GM12892 (cell line): ENCODE measurements around the gene PEX11G.

Experiments used
- DNase-seq: peaks from one replicate; pipeline ENCODE4 v3.0.0; 2011; ENCODE audit not compliant: insufficient read length
- FAIRE-seq: peaks from 2 replicates; lab custom pipeline; 2011; peaks lifted over from hg19 to GRCh38; lab: Jason Lieb, UNC
- POLR2A ChIP-seq: IDR thresholded peaks from 2 replicates; pipeline ENCODE4 v1.6.1; 2011; ENCODE audit warnings: low read depth, low read length, control low read depth
- POLR2AphosphoS5 ChIP-seq: IDR thresholded peaks from 2 replicates; pipeline ENCODE4 v1.6.1; 2011; ENCODE audit warnings: low read depth, low read length, control low read depth
- TAF1 ChIP-seq: IDR thresholded peaks from 2 replicates; pipeline ENCODE4 v1.6.1; 2011; ENCODE audit warnings: low read depth, mild to moderate bottlenecking, control low read depth, low read length, borderline replicate concordance

Gene PEX11G

GRCh38 chr19:7528192-7528519, 39.3 kb upstream of the PEX11G start:
- TF ChIP-seq POLR2AphosphoS5 (no peak), POLR2A (no peak), TAF1 (no peak)
- FAIRE-seq, result no peak
- DNase-seq, result peak; percentile 4

GRCh38 chr19:7527516-7528191, 38.8 kb upstream of the PEX11G start:
- FAIRE-seq (no peak), DNase-seq (no peak)

GRCh38 chr19:7526059-7526929, 37.5 kb upstream of the PEX11G start:
- DNase-seq, result no peak
- TF ChIP-seq TAF1, result no peak
- no peak for TF ChIP-seq POLR2A
- no peak for TF ChIP-seq POLR2AphosphoS5
- FAIRE-seq, result no peak

More at GRCh38 chr19:7527516-7528191, 38.8 kb upstream of the PEX11G start:
- TF ChIP-seq POLR2AphosphoS5 (no peak), TAF1 (no peak), POLR2A (no peak)

GRCh38 chr19:7524992-7525739, 36.3 kb upstream of the PEX11G start:
- DNase-seq, result no peak
- TF ChIP-seq POLR2AphosphoS5, result no peak
- TF ChIP-seq POLR2A, result no peak
- no peak for TF ChIP-seq TAF1
- no peak for FAIRE-seq

- DNase-seq (no peak), FAIRE-seq (no peak)
- TF ChIP-seq POLR2A (no peak), TAF1 (no peak), POLR2AphosphoS5 (no peak)
Observed at GRCh38 chr19:7524523-7524922, 35.7 kb upstream of the PEX11G start.

GRCh38 chr19:7522923-7523667, 34.3 kb upstream of the PEX11G start:
- FAIRE-seq, result no peak
- no peak for TF ChIP-seq POLR2A
- no peak for TF ChIP-seq POLR2AphosphoS5
- TF ChIP-seq TAF1, result no peak
- no peak for DNase-seq

GRCh38 chr19:7522072-7522922, 33.5 kb upstream of the PEX11G start, which contains the start of gene MCOLN1:
Gene MCOLN1 (plus strand): TSS chr19:7522624. CDS start chr19:7522751, 127 bp downstream.
- FAIRE-seq (peak; percentile 99), DNase-seq (peak; percentile 100)
- TF ChIP-seq POLR2AphosphoS5, result no peak
- peak; percentile 52; the same call in 1 of the 2 replicates for TF ChIP-seq POLR2A
- TF ChIP-seq TAF1, result peak; percentile 29; the same call in 1 of the 2 replicates

- no peak for DNase-seq
- no peak for FAIRE-seq
- TF ChIP-seq POLR2A (no peak), TAF1 (no peak)
Observed at GRCh38 chr19:7521551-7522071, 32.8 kb upstream of the PEX11G start.

- no peak for TF ChIP-seq TAF1
- TF ChIP-seq POLR2AphosphoS5, result no peak
- TF ChIP-seq POLR2A, result no peak
- FAIRE-seq, result no peak
Observed at GRCh38 chr19:7520131-7521051, 31.6 kb upstream of the PEX11G start.

More at GRCh38 chr19:7520131-7521051, 31.6 kb upstream of the PEX11G start:
- no peak for DNase-seq
